Measurements from ENCODE around the gene LEP.

The LEP gene

GRCh38 chr7:128303643-128304042, 62.6 kb downstream of the LEP start:
- H3K36me3 ChIP-seq = peaks cover 14% of the 10 kb centered on the region
- no peak for TF ChIP-seq CTCF (IDR thresholded peaks at IDR 0.05)

DNA sequence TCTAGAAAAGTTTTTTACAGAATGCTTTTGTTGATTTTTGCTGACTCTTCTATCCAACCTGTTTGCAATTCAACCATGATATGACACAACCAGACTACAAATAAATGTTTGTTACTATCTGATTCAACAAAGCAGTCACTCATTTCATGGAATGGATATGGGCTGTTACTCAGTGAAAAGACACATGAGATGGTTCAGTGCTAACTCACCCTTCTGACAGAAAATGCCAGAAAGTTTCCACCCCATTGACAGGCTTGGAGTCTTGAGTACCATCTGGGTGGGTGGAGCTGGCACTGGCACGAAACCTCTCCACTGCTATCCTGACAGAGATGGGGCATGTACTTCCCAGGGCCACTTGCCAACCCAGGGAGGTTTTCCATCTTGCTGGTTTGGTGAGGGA, 63.1 kb downstream of the LEP start:
- Histone ChIP-seq H3K27ac (no peak overlapping the region), H3K27me3 (no peaks in the 10 kb centered on the region), H3K4me3 (ENCODE audit: low read depth in 1 of 2, low read length in 1 of 2) (no peak overlapping the region), H3K4me1 (ENCODE audit: control insufficient read depth in 1 of 2, insufficient read depth in 1 of 2, low read depth in 1 of 2, low read length in 1 of 2) (no peaks in the 10 kb centered on the region), H3K9me3 (no peaks in the 10 kb centered on the region), H3K36me3 (peaks cover 14% of the 10 kb centered on the region)
- no peak for TF ChIP-seq CTCF (IDR thresholded peaks at IDR 0.05)

More at GRCh38 chr7:128303643-128304042, 62.6 kb downstream of the LEP start:
- no peaks in the 10 kb centered on the region for H3K27me3 ChIP-seq
- no peaks in the 10 kb centered on the region for H3K9me3 ChIP-seq
- no peak overlapping the region for H3K4me3 ChIP-seq (ENCODE audit: low read depth in 1 of 2, low read length in 1 of 2)
- no peak overlapping the region for H3K27ac ChIP-seq
- no peaks in the 10 kb centered on the region for H3K4me1 ChIP-seq (ENCODE audit: control insufficient read depth in 1 of 2, insufficient read depth in 1 of 2, low read depth in 1 of 2, low read length in 1 of 2)

DNA sequence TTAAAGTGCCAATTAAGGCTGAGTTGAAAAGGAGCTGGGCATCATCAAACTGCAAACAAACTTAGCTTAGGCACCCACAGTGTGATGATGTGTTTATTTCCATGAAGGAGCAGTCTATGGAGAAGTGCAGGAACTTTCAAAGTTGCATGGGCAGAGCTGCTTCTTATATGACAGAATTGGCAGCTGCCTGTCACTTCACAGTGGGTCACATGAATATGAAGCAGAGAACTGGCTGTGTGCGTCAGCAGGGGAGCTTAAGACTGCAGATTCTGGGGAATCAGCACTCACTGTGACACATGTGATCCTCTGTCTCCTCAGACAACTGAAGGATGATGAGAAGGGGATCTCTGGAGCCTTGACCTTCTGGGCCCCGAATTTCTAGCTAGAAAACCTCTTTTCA, 66.0 kb downstream of the LEP start:
- Histone ChIP-seq H3K36me3 (peaks cover 32% of the 10 kb centered on the region), H3K9me3 (no peaks in the 10 kb centered on the region), H3K4me3 (ENCODE audit: low read depth in 1 of 2, low read length in 1 of 2) (no peak overlapping the region), H3K27ac (no peak overlapping the region), H3K27me3 (no peaks in the 10 kb centered on the region), H3K4me1 (ENCODE audit: control insufficient read depth in 1 of 2, insufficient read depth in 1 of 2, low read depth in 1 of 2, low read length in 1 of 2) (no peaks in the 10 kb centered on the region)
- TF ChIP-seq CTCF (IDR thresholded peaks at IDR 0.05) = no peak

All from neutrophil (primary cell).